Bronchial epithelial cell (primary cell): ENCODE results near the gene NRIP1. TPM values are rescaled to one million over a fixed set of nuclear protein-coding genes. Genes with fewer than 3 reads are reported as not detected.

Source experiments
- DNase-seq: peaks from one replicate; pipeline ENCODE4 v3.0.0-alpha.2; 2010; ENCODE audit warnings: low read depth
- FAIRE-seq: peaks from 2 replicates; lab custom pipeline; 2011; peaks lifted over from hg19 to GRCh38; lab: Jason Lieb, UNC
- H3K27me3 ChIP-seq: 2 replicates; pipeline ENCODE4 v1.5.1; 2011; ENCODE audit warnings: low read length; ENCODE audit not compliant: control insufficient read depth, insufficient read depth
- H3K36me3 ChIP-seq: 2 replicates; pipeline ENCODE4 v1.5.1; 2011; ENCODE audit warnings: low read length; ENCODE audit not compliant: control insufficient read depth, insufficient read depth
- H3K4me3 ChIP-seq: 2 replicates; pipeline ENCODE4 v1.5.1; 2011; ENCODE audit warnings: mild to moderate bottlenecking, low read depth, low read length, control low read depth
- total RNA-seq: library from RNA; depleted of rRNA; stranded (reverse); fragments of >200 nt; gene quantifications from 2 replicates; pipeline ENCODE4 v1.2.1, GENCODE V29; 2014
- TF ChIP-seq, protein P1 (sequence below): IDR thresholded peaks from 2 replicates; pipeline ENCODE4 v1.5.1; 2011; ENCODE audit warnings: mild to moderate bottlenecking, moderate library complexity, low read length, control low read depth, inconsistent platforms; ENCODE audit not compliant: insufficient read depth, severe bottlenecking

The NRIP1 gene
- total RNA-seq, 1 donor from 2014 or later, result 64.0 TPM

DNA sequence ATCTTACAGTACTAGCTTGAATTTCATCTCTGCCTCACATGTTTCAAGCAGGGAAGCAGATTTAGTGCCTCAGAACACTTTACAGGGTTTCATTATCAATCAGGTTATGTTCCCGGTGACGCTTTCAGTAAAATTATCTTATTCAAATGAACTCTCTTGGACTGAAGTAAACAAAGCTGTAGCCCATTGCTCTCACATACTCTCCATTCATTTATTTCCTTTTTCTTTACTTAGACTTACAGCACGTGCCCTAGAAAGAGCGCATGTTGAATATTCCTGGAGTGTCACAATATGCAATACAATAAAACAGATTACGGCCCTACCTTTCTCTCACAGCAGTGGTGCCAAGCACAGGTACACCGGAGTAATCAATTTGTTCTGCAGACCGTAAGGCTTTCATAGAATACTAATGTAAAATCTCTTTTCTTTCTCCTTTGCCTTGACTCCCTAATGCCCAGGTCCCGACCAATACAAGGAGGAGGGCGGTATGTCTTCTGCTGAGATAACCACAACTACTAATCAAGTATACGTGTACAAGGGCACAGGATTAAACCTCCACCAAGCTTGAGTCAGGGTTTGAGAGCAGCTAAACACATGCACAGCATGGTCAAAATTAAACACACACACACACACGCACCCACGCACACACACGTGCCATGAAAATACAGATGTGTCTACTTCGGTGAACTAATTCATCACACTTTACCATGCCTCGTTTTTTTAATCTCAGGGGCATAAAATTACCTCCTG, 62.8 kb downstream of the NRIP1 start:
- H3K36me3 ChIP-seq, result peaks cover 1% of the 10 kb centered on the region
- H3K27me3 ChIP-seq, result no peaks in the 10 kb centered on the region
- FAIRE-seq (no peak), DNase-seq (no peak)
- no peak overlapping the region for H3K4me3 ChIP-seq
- TF ChIP-seq, protein P1, sequence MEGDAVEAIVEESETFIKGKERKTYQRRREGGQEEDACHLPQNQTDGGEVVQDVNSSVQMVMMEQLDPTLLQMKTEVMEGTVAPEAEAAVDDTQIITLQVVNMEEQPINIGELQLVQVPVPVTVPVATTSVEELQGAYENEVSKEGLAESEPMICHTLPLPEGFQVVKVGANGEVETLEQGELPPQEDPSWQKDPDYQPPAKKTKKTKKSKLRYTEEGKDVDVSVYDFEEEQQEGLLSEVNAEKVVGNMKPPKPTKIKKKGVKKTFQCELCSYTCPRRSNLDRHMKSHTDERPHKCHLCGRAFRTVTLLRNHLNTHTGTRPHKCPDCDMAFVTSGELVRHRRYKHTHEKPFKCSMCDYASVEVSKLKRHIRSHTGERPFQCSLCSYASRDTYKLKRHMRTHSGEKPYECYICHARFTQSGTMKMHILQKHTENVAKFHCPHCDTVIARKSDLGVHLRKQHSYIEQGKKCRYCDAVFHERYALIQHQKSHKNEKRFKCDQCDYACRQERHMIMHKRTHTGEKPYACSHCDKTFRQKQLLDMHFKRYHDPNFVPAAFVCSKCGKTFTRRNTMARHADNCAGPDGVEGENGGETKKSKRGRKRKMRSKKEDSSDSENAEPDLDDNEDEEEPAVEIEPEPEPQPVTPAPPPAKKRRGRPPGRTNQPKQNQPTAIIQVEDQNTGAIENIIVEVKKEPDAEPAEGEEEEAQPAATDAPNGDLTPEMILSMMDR, result no peak

DNA sequence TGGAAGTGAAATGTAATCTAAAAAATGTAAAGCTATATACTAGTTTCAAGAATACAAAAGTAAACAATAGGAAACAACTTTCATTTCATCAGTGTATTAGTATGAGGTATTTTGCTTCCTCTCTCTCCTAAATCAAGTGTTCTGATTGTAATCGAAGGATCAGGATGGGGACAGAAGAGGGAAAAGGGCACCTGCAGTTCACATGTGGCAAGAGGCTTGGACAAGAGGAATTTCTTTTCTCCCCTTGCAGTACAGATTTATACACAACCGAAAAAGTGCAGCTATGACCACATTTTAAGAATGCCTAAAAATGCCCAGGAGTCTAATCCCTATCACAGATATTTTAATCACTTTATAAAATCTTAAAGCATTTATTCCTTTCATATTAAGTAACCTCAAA, 63.7 kb downstream of the NRIP1 start:
- no peak overlapping the region for H3K4me3 ChIP-seq
- TF ChIP-seq, protein P1, result no peak
- no peaks in the 10 kb centered on the region for H3K27me3 ChIP-seq
- DNase-seq (no peak), FAIRE-seq (no peak)
- peaks cover 1% of the 10 kb centered on the region for H3K36me3 ChIP-seq

DNA sequence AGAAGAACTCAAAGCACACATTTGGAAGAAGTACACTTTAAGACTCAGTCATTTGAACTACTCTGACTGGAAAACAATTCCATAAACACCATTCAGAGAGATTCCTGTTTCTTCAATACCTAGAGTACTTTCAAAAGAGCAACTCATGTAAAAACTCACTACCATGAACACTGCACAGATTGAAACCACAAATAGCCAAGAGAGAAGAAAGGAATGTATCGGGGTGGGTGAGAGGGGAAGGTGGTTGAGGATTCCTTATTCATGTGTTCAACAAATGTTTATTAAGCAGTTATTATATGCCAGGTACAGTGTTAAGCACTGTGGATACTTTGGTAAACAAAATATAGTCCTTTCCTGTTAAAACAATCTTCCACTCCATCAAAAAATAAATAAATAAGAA, 64.7 kb downstream of the NRIP1 start:
- FAIRE-seq (no peak), DNase-seq (no peak)
- Histone ChIP-seq H3K4me3 (no peak overlapping the region), H3K36me3 (no peaks in the 10 kb centered on the region), H3K27me3 (no peaks in the 10 kb centered on the region)
- TF ChIP-seq, protein P1, result no peak

DNA sequence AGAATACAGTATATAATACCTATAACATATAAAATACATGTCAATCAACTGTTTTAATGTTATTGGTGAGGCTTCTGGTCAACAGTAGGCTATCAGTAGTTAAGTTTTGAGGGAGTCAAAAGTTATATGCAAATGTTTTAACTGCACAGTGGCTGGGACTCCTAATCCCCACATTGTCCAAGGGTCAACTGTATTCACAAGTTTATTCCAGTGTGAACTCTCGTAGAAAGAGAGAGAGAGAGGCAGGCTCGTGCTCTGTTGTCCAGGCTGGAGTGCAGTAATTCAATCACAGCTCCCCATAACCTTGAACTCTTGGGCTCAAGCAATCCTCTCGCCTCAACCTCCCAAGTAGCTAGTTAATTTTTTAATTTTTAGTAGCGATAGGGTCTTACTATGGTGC, 66.0 kb downstream of the NRIP1 start:
- no peak for DNase-seq
- H3K27me3 ChIP-seq, result no peaks in the 10 kb centered on the region
- no peak for FAIRE-seq

DNA sequence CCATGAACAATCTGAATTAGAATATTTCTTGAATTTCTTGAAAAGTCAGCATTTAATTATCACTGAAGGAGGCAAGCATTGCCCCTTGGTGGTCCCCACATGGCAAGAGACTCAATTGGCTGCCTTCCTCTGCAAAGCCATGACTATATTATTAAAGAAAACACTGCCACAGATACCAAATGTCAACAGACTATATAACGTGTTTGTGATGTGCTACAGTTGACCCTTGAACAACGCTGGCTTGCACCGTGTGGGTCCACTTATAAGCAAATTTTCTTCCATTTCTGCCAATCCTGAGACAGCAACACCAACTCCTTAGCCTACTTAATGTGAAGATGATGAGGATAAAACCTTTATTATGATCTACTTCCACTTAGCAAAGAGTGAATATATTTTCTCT, 66.5 kb downstream of the NRIP1 start:
- no peaks in the 10 kb centered on the region for H3K36me3 ChIP-seq
- DNase-seq, result no peak
- FAIRE-seq, result no peak
- TF ChIP-seq, protein P1, result no peak
- H3K27me3 ChIP-seq, result no peaks in the 10 kb centered on the region
- no peak overlapping the region for H3K4me3 ChIP-seq

More for the DNA sequence above, 66.0 kb downstream of the NRIP1 start:
- Histone ChIP-seq H3K36me3 (no peaks in the 10 kb centered on the region), H3K4me3 (no peak overlapping the region)
- TF ChIP-seq, protein P1, result no peak
